A673 (cell line): ENCODE measurements around the gene PHF12.

ENCODE experiments used
- EZH2 ChIP-seq: fragments of 200-600 bp; sonication (generic); IDR thresholded peaks from 2 replicates; pipeline ENCODE4 v1.6.1; 2017; ENCODE audit warnings: borderline replicate concordance, low read depth, mild to moderate bottlenecking, mixed read lengths, antibody characterized with exemption, low read length; ENCODE audit not compliant: poor library complexity, severe bottlenecking
- TF ChIP-seq, protein P1 (sequence below): fragments of 300-800, 200-600 bp; sonication (generic); conservative IDR thresholded peaks from 2 replicates; pipeline ENCODE4 v1.5.1; 2017; ENCODE audit warnings: low read depth, mild to moderate bottlenecking, antibody characterized with exemption, low read length, moderate library complexity, mixed read lengths

DNA sequence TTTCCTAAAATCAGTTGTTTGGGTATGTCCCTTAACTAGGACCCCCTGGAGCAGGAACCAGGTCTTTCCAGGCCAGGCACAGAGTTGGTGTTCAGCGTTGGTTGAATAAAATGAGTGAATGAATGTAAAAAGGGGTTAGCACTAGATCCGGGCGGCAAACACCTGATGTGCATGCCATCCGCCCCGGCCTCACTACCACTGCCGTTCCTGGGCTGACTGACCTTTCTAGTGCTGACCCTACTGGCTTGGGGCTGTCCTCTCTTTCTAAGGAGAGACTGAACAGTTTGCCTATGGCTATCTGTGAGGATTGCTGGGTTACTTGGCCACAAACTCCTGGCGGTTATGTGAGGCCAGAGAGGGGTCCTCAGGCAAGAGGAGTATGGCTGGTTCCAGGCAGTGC is 10.1 kb upstream of the PHF12 start:
- TF ChIP-seq, protein P1, sequence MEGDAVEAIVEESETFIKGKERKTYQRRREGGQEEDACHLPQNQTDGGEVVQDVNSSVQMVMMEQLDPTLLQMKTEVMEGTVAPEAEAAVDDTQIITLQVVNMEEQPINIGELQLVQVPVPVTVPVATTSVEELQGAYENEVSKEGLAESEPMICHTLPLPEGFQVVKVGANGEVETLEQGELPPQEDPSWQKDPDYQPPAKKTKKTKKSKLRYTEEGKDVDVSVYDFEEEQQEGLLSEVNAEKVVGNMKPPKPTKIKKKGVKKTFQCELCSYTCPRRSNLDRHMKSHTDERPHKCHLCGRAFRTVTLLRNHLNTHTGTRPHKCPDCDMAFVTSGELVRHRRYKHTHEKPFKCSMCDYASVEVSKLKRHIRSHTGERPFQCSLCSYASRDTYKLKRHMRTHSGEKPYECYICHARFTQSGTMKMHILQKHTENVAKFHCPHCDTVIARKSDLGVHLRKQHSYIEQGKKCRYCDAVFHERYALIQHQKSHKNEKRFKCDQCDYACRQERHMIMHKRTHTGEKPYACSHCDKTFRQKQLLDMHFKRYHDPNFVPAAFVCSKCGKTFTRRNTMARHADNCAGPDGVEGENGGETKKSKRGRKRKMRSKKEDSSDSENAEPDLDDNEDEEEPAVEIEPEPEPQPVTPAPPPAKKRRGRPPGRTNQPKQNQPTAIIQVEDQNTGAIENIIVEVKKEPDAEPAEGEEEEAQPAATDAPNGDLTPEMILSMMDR, result no peak
- no peak for TF ChIP-seq EZH2
